Measurements from ENCODE around the gene ITGAX. TPM values are rescaled to one million over a fixed set of nuclear protein-coding genes. Genes with fewer than 3 reads are reported as not detected.

Gene ITGAX
- total RNA-seq, 1 donor from 2014 or later, result not detected

DNA sequence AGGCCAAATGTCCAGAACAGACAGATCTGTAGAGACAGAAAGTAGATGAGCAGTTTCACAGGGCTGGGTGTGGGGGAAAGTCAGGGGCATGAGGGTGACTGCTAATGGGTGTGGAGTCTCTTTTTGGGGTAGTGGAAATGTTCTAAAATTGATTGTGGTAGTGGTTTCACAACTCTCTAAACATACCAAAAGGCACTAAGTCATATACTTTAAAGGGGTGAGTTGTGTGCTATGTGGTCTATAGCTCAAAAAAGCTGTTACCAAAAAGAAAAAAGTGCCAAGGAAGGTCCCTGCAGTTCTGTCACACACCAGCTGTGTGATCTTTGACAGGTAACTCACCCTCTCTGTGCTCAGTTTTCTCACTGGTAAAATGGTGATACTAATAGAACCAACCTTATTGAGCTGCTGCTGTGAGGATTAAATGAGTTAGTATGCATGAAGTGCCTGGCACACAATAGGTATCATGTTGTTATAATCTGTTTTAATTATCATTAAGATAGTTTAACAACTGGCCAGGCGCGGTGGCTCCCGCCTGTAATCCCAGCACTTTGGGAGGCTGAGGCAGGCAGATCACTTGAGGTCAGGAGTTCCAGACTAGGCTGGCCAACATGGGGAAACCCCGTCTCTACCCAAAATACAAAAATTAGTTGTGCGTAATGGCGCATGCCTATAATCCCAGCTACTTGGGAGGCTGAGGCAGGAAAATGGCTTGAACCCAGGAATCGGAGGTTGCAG is 10.3 kb downstream of the ITGAX start:
- Mint-ChIP-seq H3K27me3 (ENCODE audit: unreplicated experiment) (peaks cover 13% of the 10 kb centered on the region), H3K36me3 (ENCODE audit: unreplicated experiment) (no peaks in the 10 kb centered on the region), H3K9me3 (ENCODE audit: unreplicated experiment) (no peaks in the 10 kb centered on the region), H3K4me3 (ENCODE audit: unreplicated experiment) (no peak overlapping the region), H3K4me1 (ENCODE audit: unreplicated experiment) (no peaks in the 10 kb centered on the region), H3K27ac (ENCODE audit: unreplicated experiment) (no peak overlapping the region)
- DNase-seq (ENCODE audit: extremely low spot score, unreplicated experiment), result no peak
- TF ChIP-seq, protein P1, sequence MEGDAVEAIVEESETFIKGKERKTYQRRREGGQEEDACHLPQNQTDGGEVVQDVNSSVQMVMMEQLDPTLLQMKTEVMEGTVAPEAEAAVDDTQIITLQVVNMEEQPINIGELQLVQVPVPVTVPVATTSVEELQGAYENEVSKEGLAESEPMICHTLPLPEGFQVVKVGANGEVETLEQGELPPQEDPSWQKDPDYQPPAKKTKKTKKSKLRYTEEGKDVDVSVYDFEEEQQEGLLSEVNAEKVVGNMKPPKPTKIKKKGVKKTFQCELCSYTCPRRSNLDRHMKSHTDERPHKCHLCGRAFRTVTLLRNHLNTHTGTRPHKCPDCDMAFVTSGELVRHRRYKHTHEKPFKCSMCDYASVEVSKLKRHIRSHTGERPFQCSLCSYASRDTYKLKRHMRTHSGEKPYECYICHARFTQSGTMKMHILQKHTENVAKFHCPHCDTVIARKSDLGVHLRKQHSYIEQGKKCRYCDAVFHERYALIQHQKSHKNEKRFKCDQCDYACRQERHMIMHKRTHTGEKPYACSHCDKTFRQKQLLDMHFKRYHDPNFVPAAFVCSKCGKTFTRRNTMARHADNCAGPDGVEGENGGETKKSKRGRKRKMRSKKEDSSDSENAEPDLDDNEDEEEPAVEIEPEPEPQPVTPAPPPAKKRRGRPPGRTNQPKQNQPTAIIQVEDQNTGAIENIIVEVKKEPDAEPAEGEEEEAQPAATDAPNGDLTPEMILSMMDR (IDR thresholded peaks at IDR 0.05), result no peak

DNA sequence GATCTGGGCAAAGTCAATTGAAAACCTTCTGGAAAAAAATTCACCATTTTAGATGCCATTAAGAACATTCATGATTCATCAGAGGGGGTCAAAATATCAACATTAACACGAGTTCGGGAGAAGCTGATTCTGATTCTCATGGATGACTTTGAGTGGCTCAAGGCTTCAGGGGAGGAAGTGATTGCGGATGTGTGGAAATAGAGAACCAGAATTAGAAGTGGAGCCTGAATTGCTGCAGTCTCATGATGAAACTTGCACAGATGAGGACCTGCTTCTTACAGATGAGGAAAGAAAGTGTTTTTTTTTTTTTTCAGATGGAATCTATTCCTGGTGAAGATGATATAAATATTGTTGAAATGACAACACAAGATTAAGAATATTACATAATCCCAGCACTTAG is 12.9 kb downstream of the ITGAX start:
- Mint-ChIP-seq H3K27me3 (ENCODE audit: unreplicated experiment) (peaks cover 10% of the 10 kb centered on the region), H3K4me3 (ENCODE audit: unreplicated experiment) (no peak overlapping the region), H3K27ac (ENCODE audit: unreplicated experiment) (no peak overlapping the region), H3K4me1 (ENCODE audit: unreplicated experiment) (no peaks in the 10 kb centered on the region), H3K36me3 (ENCODE audit: unreplicated experiment) (no peaks in the 10 kb centered on the region), H3K9me3 (ENCODE audit: unreplicated experiment) (no peaks in the 10 kb centered on the region)
- DNase-seq (ENCODE audit: extremely low spot score, unreplicated experiment), result no peak
- TF ChIP-seq, protein P1 (IDR thresholded peaks at IDR 0.05), result no peak

DNA sequence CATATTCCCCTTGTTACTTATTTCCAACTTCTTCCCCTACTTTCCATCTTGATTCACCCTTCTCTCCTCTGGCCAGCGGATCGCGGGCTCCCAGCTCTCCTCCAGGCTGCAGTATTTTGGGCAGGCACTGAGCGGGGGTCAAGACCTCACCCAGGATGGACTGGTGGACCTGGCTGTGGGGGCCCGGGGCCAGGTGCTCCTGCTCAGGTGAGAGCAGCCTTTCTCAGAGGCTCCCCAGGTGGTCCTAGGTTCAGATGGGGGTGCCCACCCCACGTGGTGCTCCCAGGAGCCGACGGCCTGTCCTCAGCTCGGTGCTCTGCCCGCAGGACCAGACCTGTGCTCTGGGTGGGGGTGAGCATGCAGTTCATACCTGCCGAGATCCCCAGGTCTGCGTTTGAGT is 16.0 kb downstream of the ITGAX start:
- H3K4me3 Mint-ChIP-seq (ENCODE audit: unreplicated experiment), result no peak overlapping the region

DNA sequence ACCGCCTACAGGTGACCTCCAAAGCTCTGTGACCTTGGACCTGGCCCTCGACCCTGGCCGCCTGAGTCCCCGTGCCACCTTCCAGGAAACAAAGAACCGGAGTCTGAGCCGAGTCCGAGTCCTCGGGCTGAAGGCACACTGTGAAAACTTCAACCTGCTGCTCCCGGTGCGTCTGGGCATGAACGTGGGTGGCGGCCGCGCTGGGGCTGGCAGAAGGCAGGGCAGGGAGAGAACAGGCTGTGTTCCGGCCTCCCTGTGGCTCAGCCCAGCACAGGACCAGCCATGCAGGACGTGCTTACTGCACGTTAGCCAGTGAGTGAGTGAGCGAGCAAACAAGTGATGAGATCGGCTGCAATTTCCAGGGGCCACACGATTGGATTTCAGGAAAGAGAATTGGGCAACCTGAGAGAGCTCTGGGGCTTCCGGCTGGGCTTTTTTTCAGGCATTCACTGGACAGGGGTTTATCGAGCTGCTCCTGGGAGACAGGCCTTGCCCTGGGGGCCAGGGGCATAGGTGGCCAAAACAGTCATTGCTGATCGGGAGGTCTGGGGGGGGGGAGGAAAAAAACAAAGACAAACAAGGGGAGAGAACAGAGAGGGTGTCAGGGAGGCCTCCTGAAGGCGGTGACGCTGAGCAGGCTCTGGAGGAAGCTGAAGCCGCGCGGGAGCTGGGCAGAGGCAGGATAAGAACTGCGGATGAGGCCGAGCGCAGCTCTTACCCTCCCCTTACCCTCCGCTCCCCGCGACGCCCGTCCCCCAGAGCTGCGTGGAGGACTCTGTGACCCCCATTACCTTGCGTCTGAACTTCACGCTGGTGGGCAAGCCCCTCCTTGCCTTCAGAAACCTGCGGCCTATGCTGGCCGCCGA is 16.9 kb downstream of the ITGAX start:
- no peak for DNase-seq (ENCODE audit: extremely low spot score, unreplicated experiment)
- H3K27me3 Mint-ChIP-seq (ENCODE audit: unreplicated experiment), result peaks cover 12% of the 10 kb centered on the region
- H3K27ac Mint-ChIP-seq (ENCODE audit: unreplicated experiment), result no peak overlapping the region
- no peaks in the 10 kb centered on the region for H3K4me1 Mint-ChIP-seq (ENCODE audit: unreplicated experiment)
- TF ChIP-seq, protein P1 (IDR thresholded peaks at IDR 0.05), result no peak
- H3K9me3 Mint-ChIP-seq (ENCODE audit: unreplicated experiment), result no peaks in the 10 kb centered on the region
- no peak overlapping the region for H3K4me3 Mint-ChIP-seq (ENCODE audit: unreplicated experiment)
- no peaks in the 10 kb centered on the region for H3K36me3 Mint-ChIP-seq (ENCODE audit: unreplicated experiment)

More for the DNA sequence above, 16.0 kb downstream of the ITGAX start:
- Mint-ChIP-seq H3K36me3 (ENCODE audit: unreplicated experiment) (no peaks in the 10 kb centered on the region), H3K27ac (ENCODE audit: unreplicated experiment) (no peak overlapping the region), H3K9me3 (ENCODE audit: unreplicated experiment) (no peaks in the 10 kb centered on the region), H3K27me3 (ENCODE audit: unreplicated experiment) (peaks cover 13% of the 10 kb centered on the region), H3K4me1 (ENCODE audit: unreplicated experiment) (no peaks in the 10 kb centered on the region)
- TF ChIP-seq, protein P1 (IDR thresholded peaks at IDR 0.05), result no peak
- DNase-seq (ENCODE audit: extremely low spot score, unreplicated experiment), result no peak

DNA sequence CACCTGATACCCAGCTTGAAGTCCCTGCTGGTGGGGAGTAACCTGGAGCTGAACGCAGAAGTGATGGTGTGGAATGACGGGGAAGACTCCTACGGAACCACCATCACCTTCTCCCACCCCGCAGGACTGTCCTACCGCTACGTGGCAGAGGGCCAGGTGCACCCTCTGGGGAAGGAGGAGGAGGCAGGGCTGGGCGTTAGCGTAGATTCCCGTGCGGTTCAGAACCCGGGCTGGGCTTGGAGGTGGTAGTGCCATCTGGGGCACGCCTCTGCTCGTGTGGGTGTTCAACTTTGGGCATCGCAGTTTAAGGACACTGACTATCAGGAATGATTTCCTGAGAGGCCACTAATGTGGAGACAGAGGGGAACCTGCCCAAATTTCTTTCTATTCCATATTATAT is 18.3 kb downstream of the ITGAX start:
- no peak overlapping the region for H3K27ac Mint-ChIP-seq (ENCODE audit: unreplicated experiment)
- H3K9me3 Mint-ChIP-seq (ENCODE audit: unreplicated experiment), result no peaks in the 10 kb centered on the region
- no peak for DNase-seq (ENCODE audit: extremely low spot score, unreplicated experiment)
- H3K4me3 Mint-ChIP-seq (ENCODE audit: unreplicated experiment), result no peak overlapping the region
- peaks cover 5% of the 10 kb centered on the region for H3K27me3 Mint-ChIP-seq (ENCODE audit: unreplicated experiment)
- TF ChIP-seq, protein P1 (IDR thresholded peaks at IDR 0.05), result no peak
- H3K4me1 Mint-ChIP-seq (ENCODE audit: unreplicated experiment), result no peaks in the 10 kb centered on the region
- no peaks in the 10 kb centered on the region for H3K36me3 Mint-ChIP-seq (ENCODE audit: unreplicated experiment)
